IPS-20b (cell line): ENCODE results near the gene VCL.
"Not testable (repeated sequence)": the region's sequence is repeated elsewhere in the genome, so short reads cannot be mapped to it uniquely, and the experiment has no call there.

Source experiments
- H3K27ac ChIP-seq: one replicate; pipeline ENCODE4 v1.5.1; 2013; ENCODE audit warnings: low read length
- H3K27me3 ChIP-seq: 2 replicates; pipeline ENCODE4 v1.6.1; 2013; ENCODE audit warnings: mild to moderate bottlenecking, low read length, inconsistent platforms; ENCODE audit not compliant: insufficient read depth
- H3K36me3 ChIP-seq: 2 replicates; pipeline ENCODE4 v1.6.1; 2013; ENCODE audit warnings: low read depth, mild to moderate bottlenecking, inconsistent platforms, low read length, moderate library complexity; ENCODE audit not compliant: insufficient read depth
- H3K4me1 ChIP-seq: 2 replicates; pipeline ENCODE4 v1.6.1; 2013; ENCODE audit warnings: mild to moderate bottlenecking, control low read depth, inconsistent platforms, low read length, moderate library complexity; ENCODE audit not compliant: insufficient read depth
- H3K4me3 ChIP-seq: 2 replicates; pipeline ENCODE4 v1.5.1; 2013; ENCODE audit warnings: mild to moderate bottlenecking, low read length, inconsistent platforms
- H3K9ac ChIP-seq: 2 replicates; pipeline ENCODE4 v1.6.1; 2013; ENCODE audit warnings: low read depth, mild to moderate bottlenecking, inconsistent platforms, low read length, moderate library complexity
- H3K9me3 ChIP-seq: 2 replicates; pipeline ENCODE4 v1.6.1; 2013; ENCODE audit warnings: mild to moderate bottlenecking, low read depth, low read length, inconsistent platforms; ENCODE audit not compliant: insufficient read depth

Gene VCL

DNA sequence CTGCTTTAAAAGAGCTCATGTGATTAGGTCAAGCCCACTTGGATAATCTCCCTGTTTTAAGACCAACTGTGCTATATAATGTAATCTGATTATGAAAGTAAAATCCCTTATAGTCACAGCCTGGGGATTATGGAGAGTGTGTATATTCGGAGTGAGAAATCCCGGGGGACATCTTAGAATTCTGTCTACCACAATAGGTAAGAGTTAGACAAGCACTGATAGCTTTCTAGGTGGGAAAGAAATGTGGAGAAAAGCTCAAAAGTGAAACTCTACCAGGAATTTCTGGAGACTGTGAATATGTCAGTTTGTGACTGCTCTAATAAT is 2.9 kb upstream of the VCL start:
- H3K4me1 ChIP-seq: no peaks in the 10 kb centered on the region; the same call in 1 of the 2 replicates
- H3K36me3 ChIP-seq: peaks cover 9% of the 10 kb centered on the region; the same call in 1 of the 2 replicates
- H3K27ac ChIP-seq: no peak overlapping the region
- no peaks in the 10 kb centered on the region for H3K27me3 ChIP-seq
- no peak overlapping the region for H3K4me3 ChIP-seq
- H3K9me3 ChIP-seq: no peaks in the 10 kb centered on the region
- no peak overlapping the region for H3K9ac ChIP-seq

DNA sequence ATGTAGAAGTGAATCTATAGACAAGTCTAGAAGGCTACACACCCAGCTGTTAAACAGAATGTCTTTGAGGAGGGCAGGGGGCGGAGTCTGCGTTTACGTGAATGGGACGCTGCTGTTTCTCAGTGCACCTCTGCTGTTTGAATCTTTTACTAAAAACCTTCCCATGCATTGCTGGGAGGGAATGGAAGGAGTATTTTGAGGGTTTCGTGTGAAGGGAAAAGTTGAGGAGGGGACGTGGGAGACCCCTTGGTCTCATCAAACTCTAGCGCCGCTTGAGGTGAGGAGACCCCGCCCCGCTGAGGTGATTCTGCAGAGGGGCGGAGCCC is 492 bp upstream of the VCL start:
- Histone ChIP-seq H3K27ac (peak overlapping the region; percentile 83), H3K4me3 (peak overlapping the region; percentile 77), H3K36me3 (peaks cover 29% of the 10 kb centered on the region), H3K27me3 (no peaks in the 10 kb centered on the region), H3K9me3 (no peaks in the 10 kb centered on the region), H3K9ac (peak overlapping the region; percentile 77; the same call in 1 of the 2 replicates), H3K4me1 (peaks cover 9% of the 10 kb centered on the region; the same call in 1 of the 2 replicates)

DNA sequence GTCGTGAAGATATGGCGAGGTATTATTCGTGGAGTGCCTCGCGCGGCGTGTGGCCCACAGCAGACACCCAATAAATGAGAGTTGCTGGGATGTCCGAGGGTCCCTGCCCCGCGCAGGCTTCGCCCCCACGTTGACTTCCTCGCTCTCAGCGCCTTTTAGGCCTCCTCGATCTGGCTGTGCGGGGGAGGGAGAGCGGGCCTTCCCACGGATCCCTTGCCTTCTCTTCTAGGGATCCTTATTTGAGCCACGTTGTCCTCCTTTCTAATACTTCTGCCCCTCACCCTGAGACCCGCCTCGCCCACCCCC is 660 bp downstream of the VCL start:
- Histone ChIP-seq H3K4me1 (peaks cover 9% of the 10 kb centered on the region; the same call in 1 of the 2 replicates), H3K27ac (peak overlapping the region; percentile 79), H3K9me3 (no peaks in the 10 kb centered on the region)

DNA sequence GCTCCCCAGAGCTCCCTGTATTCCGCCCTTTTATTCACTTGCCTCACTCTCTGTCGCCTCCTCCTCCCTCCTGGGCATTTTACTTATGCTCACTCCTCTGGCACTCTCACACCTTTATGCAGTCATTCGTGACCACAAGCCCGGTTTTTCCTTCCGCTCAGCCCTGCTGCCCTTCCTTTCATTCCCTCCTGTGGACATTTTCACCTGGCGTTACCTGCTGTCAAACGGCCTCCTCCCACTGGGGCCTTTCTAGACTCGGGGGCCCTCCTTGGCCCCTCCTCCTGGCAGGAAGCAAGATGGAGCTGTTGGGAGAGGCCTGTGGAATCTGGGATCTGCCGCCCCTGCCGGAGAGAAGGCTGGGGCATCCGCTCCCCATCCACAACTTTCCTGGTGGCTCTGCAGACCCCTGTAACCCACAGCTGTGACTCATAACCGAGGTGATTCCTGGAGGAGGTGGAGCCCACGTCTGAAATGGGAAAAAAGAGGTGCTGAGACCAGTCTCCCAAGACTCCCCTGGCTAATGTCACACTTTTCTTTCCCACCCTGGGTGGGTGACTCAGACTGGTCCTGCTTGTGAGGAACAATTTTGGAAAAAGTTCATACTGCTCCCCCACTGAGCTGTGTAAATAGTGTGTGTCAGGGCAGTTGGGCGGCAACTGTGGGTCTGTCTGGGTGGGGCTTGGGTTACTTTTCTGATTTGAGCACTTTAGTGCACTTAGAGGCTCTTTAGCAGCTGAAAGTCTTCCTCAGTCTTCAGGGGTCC is 1.2 kb downstream of the VCL start:
- Histone ChIP-seq H3K9me3 (no peaks in the 10 kb centered on the region), H3K27me3 (no peaks in the 10 kb centered on the region), H3K27ac (peak overlapping the region; percentile 79), H3K9ac (peak overlapping the region; percentile 98), H3K4me3 (peak overlapping the region; percentile 97), H3K36me3 (peaks cover 40% of the 10 kb centered on the region), H3K4me1 (peaks cover 9% of the 10 kb centered on the region; the same call in 1 of the 2 replicates)

More for the DNA sequence above, 660 bp downstream of the VCL start:
- Histone ChIP-seq H3K4me3 (peak overlapping the region; percentile 97), H3K9ac (peak overlapping the region; percentile 98), H3K27me3 (no peaks in the 10 kb centered on the region), H3K36me3 (peaks cover 35% of the 10 kb centered on the region)

DNA sequence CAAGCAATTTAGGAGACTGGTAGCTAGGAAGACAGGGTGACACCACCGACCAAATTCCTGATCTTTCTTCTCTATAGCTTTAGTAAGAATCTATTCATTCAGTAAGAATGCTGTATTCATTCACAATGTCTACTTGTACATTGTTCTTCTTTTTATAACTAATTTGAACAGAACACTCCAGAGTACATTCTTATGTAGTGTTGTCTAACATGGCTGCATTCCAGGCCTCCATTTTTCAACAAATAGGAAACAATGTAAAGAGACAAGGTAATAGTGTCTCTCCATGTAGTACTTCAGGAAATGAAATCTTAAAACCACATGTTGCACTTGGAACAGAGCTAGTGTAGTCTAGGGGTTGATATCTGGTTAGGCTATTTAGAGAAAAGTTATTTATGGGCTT is 1.8 kb downstream of the VCL start:
- H3K27ac ChIP-seq: no peak overlapping the region
- H3K9me3 ChIP-seq: no peaks in the 10 kb centered on the region
- peaks cover 9% of the 10 kb centered on the region; the same call in 1 of the 2 replicates for H3K4me1 ChIP-seq
- H3K4me3 ChIP-seq: peak overlapping the region; percentile 97
- H3K9ac ChIP-seq: peak overlapping the region; percentile 98; the same call in 1 of the 2 replicates
- no peaks in the 10 kb centered on the region for H3K27me3 ChIP-seq
- peaks cover 46% of the 10 kb centered on the region for H3K36me3 ChIP-seq

DNA sequence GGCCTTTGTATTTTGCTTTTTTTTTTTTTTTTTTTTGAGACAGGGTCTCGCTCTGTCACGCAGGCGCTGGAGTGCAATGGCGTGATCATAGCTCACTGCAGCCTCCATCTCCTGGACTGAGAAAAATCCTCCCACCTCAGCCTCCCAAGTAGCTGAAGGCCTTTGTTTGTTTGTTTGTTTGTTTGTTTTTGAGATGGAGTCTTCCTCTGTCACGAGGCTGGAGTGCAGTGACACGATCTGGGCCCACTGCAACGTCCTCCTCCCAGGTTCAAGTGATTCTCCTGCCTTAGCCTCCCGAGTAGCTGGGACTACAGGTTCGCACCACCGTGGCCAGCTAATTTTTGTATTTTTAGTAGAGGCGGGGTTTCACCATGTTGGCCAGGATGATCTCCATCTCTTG is 2.3 kb downstream of the VCL start:
- H3K27ac ChIP-seq, H3K4me1 ChIP-seq, H3K27me3 ChIP-seq, H3K9me3 ChIP-seq: not testable (repeated sequence)
- peak overlapping the region; percentile 98; the same call in 1 of the 2 replicates for H3K9ac ChIP-seq
- H3K4me3 ChIP-seq: peak overlapping the region; percentile 97
- H3K36me3 ChIP-seq: peaks cover 49% of the 10 kb centered on the region

DNA sequence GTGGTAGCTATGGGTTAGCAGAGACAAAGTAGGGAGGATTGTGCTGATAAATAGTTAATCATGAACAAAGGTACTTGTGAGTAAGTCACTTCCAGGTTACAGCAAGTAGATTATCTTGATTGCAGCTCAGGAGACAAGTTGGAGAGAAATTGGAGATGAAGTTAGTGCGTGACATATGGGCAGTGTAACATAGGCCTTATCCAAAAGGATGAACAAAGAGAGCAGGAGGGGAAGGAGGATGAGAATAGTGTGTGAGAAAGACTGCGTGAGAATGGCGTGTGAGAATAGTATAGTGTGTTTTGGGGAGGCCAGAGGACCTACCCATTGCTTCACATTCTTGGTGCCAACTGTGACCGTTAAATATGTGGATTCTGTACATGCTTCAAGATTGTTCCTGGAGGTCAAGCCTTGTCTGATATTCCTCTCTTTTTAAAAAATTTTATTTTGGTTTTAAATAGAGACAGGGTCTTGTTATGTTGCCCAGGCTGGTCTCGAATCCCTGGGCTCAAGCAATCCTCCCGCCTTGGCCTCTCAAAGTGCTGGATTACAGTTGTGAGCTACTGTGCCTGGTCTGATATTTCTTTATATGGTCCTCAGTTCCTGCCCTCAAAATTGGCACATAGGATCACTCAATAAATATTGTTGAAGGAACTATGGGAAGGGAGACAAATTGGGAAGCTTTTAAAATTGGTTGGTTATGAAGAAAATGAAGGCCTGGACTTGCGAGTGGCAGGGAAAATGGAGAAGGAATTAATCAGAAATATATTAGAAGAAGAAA is 3.2 kb downstream of the VCL start:
- Histone ChIP-seq H3K36me3 (peaks cover 49% of the 10 kb centered on the region), H3K9me3 (no peaks in the 10 kb centered on the region), H3K27me3 (no peaks in the 10 kb centered on the region), H3K27ac (no peak overlapping the region), H3K4me3 (peak overlapping the region; percentile 97), H3K9ac (peak overlapping the region; percentile 38; the same call in 1 of the 2 replicates), H3K4me1 (peaks cover 9% of the 10 kb centered on the region; the same call in 1 of the 2 replicates)

DNA sequence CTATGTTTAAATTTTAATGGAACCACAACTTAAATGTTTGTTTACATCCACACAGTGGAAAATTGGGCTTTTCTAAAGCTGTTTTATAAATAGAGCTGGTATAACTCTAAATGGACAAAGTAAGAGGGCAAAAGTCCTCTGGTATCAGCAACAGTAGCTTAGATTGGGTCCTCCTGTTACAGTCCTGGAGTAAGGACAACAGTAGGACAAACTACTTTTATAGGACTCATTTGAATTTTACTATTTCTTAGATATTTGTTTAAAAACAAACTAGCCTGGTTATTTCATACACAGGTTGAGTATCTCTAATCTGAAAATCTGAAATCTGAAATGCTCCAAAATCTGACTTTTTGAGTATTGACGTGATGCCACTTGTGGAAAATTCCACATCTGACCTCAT is 8.4 kb downstream of the VCL start:
- Histone ChIP-seq H3K4me1 (peaks cover 8% of the 10 kb centered on the region), H3K9me3 (no peaks in the 10 kb centered on the region), H3K4me3 (no peak overlapping the region), H3K9ac (no peak overlapping the region), H3K27me3 (no peaks in the 10 kb centered on the region), H3K27ac (no peak overlapping the region), H3K36me3 (peaks cover 56% of the 10 kb centered on the region)

DNA sequence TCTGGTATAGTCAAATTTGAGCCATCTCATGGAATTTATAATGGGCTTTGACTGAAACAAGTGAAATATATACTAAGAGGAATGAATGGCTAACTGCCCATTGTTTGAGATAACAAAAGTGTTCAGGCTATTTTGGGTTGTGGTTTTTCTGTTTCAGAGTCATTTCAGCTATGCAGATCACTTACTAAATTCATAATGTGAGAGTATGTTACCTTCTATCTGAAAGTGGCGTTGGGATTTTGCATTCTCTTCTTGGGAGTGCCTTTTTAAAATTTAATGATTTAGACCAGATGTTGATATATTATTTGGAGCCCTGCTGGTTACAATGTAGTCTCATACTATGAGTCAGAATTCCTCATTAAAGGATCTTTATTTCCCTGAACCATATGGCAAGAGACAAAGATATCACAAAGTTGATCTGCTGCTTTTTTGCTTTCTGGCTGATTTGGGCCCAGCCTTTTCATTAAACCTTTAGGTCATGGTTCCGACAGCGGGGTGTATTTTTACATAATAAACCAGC is 10.4 kb downstream of the VCL start:
- Histone ChIP-seq H3K4me1 (peaks cover 20% of the 10 kb centered on the region), H3K9me3 (no peaks in the 10 kb centered on the region), H3K27ac (no peak overlapping the region), H3K9ac (no peak overlapping the region), H3K27me3 (no peaks in the 10 kb centered on the region), H3K36me3 (peaks cover 64% of the 10 kb centered on the region; the same call in 1 of the 2 replicates), H3K4me3 (no peak overlapping the region)

DNA sequence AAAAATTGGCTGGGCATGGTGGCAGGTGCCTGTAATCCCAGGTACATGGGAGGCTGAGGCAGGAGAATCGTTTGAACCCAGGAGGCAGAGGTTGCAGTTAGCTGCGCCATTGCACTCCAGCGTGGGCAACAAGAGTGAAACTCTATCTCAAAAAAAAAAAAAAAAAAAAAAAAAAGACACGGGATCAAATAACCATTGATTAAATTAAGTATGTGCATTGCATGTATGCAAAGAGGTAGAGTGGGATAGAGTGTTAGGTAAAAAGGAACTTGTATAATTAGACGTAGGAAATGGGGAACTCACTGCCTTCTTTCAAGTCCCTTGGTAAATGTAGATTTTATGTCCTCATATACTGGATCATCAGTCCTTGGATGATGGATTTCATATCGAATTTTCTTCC is 13.1 kb downstream of the VCL start:
- Histone ChIP-seq H3K27ac (no peak overlapping the region), H3K27me3 (no peaks in the 10 kb centered on the region), H3K9me3 (no peaks in the 10 kb centered on the region), H3K9ac (no peak overlapping the region), H3K4me3 (no peak overlapping the region), H3K4me1 (peaks cover 21% of the 10 kb centered on the region), H3K36me3 (peaks cover 59% of the 10 kb centered on the region; the same call in 1 of the 2 replicates)

DNA sequence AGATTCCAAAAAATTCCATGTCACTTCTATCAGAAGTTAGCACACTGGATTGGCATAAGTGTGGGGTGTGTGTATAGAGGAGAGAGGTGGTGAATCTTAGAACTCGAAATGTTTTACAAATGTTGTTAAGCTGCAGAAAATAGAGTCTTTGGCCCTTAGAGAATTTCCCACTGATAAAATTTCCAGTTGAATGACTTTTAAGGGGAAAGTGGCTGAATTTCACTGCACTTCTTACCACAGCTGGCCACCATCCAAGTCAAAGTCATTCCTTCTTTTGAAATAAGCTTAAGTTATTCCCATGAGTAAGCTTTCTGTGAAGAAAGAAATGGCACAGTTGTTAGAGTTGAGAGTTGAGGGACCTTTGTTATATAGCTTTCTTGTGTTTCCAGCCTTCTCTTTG is 13.9 kb downstream of the VCL start:
- no peaks in the 10 kb centered on the region for H3K9me3 ChIP-seq
- peaks cover 21% of the 10 kb centered on the region for H3K4me1 ChIP-seq
- H3K27me3 ChIP-seq: no peaks in the 10 kb centered on the region
- no peak overlapping the region for H3K9ac ChIP-seq
- no peak overlapping the region for H3K4me3 ChIP-seq
- no peak overlapping the region for H3K27ac ChIP-seq
- H3K36me3 ChIP-seq: peaks cover 58% of the 10 kb centered on the region; the same call in 1 of the 2 replicates

DNA sequence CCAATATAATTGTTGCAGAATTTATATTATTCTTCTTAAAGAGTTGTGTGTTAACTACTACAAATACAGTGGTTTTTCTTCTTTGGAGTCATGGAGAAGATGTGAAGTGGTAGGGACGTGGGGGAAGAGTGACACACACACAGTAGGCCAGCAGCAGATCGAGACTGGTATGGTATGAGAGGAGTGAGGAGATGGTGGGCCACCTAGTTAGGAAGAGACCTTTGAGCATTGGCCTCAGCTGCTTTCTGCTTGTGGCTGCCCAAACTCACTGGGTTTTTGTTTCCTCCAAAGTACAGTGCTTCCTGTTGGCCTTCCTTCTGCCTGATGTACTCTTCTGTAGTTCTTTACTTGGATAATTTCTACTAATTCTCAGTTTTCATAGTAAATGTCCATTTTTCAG is 14.6 kb downstream of the VCL start:
- H3K4me3 ChIP-seq: no peak overlapping the region

More for the DNA sequence above, 14.6 kb downstream of the VCL start:
- Histone ChIP-seq H3K9me3 (no peaks in the 10 kb centered on the region), H3K36me3 (peaks cover 56% of the 10 kb centered on the region; the same call in 1 of the 2 replicates), H3K27me3 (no peaks in the 10 kb centered on the region), H3K9ac (no peak overlapping the region), H3K4me1 (peaks cover 21% of the 10 kb centered on the region), H3K27ac (no peak overlapping the region)
